H4 (cell line): Measurements from ENCODE around the gene REEP2. TPM values are rescaled to one million over a fixed set of nuclear protein-coding genes. Genes with fewer than 3 reads are reported as not detected.

Experiments
- DNase-seq: peaks from one replicate; pipeline ENCODE4 v3.0.0-alpha.2; 2015; ENCODE audit warnings: low spot score
- total RNA-seq: library from RNA; depleted of rRNA; stranded (reverse); fragments of >200 nt; shearing (Covaris generic); gene quantifications from 2 replicates; pipeline ENCODE4 v1.2.3, GENCODE V29; 2014

REEP2 gene
- total RNA-seq, 1 experiment from 2014 or later, result 2.1 TPM

GRCh38 chr5:138448481-138449398, 9.9 kb downstream of the REEP2 start:
- peak; percentile 67 for DNase-seq

- DNase-seq, result peak; percentile 83
These were observed 10.8 kb downstream of the REEP2 start for GRCh38 chr5:138449501-138450239.

- no peak for DNase-seq
These were observed 12.1 kb downstream of the REEP2 start for GRCh38 chr5:138450971-138451370.

DNA sequence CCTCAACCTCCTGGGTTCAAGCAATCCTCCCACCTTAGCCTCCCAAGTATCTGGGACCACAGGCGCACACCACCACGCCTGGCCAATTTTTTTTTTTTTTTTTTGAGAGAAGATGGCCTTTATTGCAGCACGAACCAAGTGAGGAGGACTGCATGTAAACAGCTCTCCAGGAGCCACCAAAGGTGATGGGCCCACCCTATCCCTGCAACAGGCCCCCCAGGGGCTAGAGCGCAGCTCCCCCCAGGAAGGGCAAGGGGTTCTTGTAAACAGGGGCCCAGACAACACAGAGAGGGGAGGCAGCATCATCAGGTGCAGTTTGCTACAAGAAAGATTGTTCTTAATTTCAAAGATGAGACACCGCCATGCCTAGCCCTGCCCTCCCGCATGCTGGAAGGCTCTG, 13.9 kb downstream of the REEP2 start:
- no peak for DNase-seq

DNA sequence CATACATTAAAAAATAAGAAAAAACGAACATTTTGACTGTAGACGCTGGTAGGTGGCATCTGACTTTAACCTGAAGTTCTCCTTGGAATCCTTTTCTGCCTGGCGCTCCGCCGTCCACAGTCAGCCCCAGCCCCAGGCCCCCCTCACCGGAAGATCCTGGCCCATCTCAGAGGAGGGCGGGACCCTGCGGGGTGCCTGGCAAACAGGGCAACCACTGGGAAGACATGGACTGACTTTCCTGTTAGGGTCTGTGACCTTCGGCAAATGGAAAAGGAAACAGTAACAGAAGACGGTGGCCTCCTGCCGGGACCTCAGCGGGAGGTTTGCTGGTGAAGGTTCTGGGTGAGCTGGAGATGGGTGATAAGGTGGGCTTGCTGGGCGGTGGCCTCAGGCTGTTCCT, 14.7 kb downstream of the REEP2 start:
- DNase-seq, result no peak

- DNase-seq, result no peak
These were observed 15.3 kb downstream of the REEP2 start for GRCh38 chr5:138454121-138454520.

- DNase-seq, result no peak
These were observed 16.5 kb downstream of the REEP2 start for GRCh38 chr5:138455232-138455930.

- no peak for DNase-seq
These were observed 18.8 kb downstream of the REEP2 start for GRCh38 chr5:138457531-138458275.

DNA sequence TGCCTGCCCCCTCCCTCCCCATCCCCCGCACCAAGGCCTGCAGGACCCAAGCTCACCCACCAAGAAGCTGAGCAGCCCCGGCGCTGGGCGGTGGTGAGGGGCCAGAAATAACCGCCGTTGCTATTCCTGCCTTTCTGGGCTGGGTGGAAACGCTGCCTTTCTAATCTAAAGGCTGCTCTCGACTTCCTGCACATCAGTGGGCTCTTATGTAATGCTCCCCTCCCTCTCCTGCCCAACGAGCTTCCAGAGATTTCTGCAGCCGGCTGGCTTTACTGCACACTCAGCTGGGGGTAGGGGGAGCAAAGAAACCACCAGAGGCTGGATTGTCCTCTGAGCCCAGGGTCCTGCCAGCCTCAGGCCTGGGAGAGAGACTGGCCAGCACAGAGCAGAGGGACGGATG, 19.5 kb downstream of the REEP2 start:
- no peak for DNase-seq

- DNase-seq, result no peak
These were observed 20.0 kb downstream of the REEP2 start for GRCh38 chr5:138458856-138459255.

- DNase-seq, result no peak
These were observed 20.6 kb downstream of the REEP2 start for GRCh38 chr5:138459311-138459933.

DNA sequence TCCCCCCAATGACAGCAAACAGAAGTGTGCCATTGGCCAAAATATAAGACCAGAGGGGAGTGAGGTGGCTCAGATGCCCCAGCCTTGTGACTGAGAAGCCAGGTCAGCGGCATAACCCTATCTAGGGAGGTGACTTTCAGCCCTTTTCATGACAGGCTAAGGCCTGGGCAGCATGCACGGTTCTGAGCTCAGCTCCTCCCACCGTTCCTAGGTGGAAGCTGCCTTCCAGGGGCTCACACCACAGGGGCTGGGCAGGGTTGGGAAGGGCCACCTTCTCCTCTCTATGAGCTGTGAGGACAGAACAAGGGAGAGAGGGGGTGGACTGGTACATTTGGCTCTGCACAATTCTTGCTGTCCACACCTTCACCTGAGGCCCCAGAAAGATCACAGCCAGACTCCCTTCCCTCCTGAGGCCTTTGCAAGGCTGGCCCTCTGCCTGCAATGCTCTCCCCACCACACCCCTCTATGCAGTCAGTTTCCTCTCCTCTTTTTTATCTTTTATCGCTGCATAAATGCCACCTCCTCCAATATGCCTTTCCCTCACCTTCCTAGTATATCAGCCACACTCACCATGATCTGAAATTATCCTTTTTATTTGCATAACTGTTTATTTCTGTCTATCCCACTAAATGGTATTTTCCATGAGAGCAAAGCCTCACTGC, 21.3 kb downstream of the REEP2 start:
- DNase-seq, result no peak

DNA sequence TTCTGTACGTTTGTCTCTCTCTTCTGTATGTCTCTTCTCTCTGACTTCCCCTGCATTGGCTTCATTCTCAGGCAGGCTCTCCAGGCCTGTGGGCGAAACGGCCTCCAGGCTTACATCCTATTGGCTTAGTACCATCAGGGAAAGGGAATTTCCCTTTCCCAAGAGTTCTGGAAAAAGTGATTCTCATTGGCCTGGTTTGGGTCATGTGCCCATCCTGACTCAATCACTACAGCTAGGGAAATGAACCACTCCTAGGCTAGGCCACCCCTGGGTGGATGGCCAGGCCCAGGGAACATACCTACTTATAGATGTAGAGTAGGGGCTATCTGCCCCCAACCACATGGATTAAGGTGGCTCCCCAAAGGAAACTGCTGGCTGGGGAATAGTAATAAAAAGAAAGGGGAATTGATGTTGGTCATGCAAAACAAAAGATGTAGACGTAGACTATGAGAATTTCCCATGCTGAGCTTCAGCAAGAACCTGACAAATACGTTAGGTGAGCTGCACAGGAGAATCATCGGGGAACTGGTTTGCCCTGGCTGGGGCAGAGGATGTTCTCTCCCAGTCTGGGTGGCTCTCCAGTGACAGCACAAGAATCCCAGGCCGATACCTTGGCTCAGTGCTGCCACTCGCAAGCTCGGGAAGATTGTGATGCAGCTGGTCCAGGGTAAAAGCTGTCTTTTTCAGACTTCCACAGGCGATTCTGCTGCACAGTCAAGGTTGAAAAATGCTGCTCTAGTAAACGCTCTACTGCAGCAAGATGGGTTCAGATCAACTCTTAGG, 22.7 kb downstream of the REEP2 start:
- peak; percentile 45 for DNase-seq

GRCh38 chr5:138463419-138464007, 24.7 kb downstream of the REEP2 start:
- DNase-seq, result no peak

DNA sequence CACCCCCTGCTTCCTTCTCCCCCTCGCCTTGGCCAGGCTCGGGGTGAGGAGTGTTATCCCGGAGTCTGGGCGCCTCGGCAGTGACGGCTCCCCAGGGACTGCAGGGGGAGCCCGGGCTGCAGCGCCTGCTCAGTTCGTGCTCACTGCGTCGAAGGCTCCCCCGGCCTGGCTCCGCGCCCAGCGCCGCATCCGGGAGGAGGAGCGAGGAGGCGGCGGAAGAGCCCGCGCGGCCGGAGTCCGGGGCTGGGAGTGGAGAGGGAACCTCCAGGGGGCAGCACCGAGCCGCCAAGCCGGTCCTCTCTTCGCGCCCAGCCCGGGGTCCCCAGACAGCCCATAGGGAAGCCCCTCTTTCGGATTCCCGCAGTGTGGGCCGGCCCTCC, 25.1 kb downstream of the REEP2 start:
- peak; percentile 94 for DNase-seq

DNA sequence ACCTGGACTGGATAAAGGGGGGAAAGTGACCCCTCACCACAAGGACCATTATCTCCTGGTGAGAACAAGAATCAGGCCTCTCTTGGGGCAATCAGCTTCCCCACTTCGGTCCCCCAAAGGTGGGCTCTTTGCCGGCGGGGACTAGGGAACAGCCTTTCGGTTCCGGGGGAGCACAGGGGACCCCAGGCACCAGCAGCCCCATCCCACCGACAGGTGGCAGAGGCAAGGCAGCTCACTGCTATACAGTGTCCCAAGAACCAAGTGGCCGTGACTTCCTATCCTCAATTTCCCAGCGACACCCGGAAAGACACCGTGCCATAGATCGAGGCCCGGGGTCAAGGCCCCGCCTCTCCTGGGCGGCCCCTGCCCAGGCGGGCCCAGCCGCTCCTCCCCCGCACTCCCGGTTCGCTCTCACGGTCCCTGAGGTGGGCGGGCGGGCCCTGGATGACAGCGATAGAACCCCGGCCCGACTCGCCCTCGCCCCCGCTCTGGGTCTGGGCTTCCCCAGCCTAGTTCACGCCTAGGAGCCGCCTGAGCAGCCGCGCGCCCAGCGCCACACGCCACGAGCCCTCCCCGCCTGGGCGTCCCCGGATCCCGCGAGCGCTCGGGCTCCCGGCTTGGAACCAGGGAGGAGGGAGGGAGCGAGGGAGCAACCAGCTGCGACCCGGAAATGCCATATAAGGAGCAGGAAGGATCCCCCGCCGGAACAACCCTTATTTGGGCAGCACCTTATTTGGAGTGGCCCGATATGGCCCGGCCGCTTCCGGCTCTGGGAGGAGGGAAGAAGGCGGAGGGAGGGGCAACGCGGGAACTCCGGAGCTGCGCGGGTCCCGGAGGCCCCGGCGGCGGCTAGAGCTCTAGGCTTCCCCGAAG, 25.8 kb downstream of the REEP2 start:
- DNase-seq, result peak; percentile 99

DNA sequence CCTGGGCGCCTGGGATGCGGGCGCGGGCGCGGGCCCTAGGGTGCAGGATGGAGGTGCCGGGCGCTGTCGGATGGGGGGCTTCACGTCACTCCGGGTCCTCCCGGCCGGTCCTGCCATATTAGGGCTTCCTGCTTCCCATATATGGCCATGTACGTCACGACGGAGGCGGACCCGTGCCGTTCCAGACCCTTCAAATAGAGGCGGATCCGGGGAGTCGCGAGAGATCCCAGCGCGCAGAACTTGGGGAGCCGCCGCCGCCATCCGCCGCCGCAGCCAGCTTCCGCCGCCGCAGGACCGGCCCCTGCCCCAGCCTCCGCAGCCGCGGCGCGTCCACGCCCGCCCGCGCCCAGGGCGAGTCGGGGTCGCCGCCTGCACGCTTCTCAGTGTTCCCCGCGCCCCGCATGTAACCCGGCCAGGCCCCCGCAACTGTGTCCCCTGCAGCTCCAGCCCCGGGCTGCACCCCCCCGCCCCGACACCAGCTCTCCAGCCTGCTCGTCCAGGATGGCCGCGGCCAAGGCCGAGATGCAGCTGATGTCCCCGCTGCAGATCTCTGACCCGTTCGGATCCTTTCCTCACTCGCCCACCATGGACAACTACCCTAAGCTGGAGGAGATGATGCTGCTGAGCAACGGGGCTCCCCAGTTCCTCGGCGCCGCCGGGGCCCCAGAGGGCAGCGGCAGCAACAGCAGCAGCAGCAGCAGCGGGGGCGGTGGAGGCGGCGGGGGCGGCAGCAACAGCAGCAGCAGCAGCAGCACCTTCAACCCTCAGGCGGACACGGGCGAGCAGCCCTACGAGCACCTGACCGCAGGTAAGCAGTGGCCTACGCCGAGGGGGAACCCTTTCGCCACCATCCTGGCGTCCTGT, 26.6 kb downstream of the REEP2 start, which contains the start of gene EGR1:
Gene EGR1 (plus strand): TSS at position 219 of the 864 bp plus-strand sequence. CDS start 283 bp downstream, at position 502.
- DNase-seq, result peak; percentile 96
